ENCODE results near the gene SPEG.
"Not testable (repeated sequence)": the region's sequence is repeated elsewhere in the genome, so short reads cannot be mapped to it uniquely, and the experiment has no call there.

The SPEG gene

DNA sequence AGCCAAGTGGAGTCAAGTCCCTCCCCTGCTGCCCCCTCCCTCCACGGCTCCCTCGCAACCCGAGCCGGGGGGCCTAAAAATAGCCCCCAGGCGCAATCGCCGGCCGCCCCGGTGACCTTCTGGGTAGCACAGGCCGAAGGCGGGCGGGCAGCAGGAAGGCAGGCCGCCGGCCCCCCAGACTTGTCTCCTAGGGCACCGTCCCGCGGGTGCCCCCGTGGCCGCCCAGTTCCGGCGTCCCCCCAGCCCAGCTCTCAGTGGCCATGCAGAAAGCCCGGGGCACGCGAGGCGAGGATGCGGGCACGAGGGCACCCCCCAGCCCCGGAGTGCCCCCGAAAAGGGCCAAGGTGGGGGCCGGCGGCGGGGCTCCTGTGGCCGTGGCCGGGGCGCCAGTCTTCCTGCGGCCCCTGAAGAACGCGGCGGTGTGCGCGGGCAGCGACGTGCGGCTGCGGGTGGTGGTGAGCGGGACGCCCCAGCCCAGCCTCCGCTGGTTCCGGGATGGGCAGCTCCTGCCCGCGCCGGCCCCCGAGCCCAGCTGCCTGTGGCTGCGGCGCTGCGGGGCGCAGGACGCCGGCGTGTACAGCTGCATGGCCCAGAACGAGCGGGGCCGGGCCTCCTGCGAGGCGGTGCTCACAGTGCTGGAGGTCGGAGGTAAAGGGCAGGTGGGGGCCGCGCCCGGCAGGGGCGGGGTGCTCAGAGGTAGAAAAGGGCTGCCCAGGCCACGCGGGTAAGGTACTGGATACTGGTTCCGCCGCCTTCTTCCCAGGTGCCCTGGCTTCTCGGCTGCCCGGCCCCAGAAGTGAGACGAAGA is at the start of gene SPEG:
TSS of gene SPEG (plus strand) at position 126 of the 808 bp plus-strand sequence. CDS start at position 261, 135 bp downstream.
- no peak for DNase-seq

DNA sequence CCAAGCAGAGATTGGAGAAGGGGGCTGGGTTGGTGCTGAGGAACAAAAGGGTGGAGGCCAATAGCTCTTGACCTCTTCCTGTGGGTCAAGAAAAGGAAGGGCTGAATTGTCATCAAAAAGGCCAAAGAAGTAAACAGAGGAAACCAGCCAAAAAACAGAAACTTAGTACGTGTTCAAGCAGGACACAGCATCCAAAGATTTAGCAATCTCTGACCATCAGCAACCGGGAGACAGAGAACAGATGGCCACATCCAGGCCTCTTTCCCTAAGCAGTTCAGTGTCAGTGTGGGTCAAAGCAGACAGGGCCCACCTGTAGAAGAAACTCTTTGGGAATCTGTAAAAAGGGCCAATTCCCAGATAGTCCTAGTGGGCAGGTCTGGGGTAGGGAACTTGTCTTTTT is 49.8 kb upstream of the SPEG start:
- no peak for DNase-seq

DNA sequence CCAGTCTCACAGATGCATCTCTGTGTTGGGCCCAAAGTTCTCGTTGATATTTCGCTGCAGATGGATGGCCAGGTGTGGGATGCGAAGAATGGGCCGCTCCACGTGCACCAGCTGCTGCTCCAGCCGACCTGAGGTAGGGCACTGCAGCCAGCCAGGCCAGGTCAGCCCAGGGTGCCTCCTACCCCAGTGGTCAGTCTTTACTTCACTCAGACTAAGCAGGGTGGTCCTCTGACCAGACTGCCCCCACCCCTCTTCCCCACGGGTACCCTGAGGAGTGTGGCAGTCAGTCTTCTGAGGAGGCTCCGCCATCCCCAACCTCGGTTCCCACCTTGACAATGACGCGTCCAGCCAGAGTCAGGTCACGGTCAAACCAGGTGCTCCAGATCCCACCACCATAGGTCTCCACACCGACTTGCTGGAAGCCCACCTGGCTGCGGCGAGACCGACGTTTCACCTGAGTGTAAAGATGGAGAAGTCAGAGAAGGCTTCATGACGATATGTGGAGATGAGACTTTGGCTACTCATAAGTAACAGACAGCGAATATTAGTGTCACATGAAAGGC is 48.6 kb upstream of the SPEG start:
- no peak for DNase-seq

GRCh38 chr2:219386532-219387280 is 47.9 kb upstream of the SPEG start:
- no peak for DNase-seq

GRCh38 chr2:219387306-219388120 is 47.1 kb upstream of the SPEG start, which contains the start of gene DNPEP:
DNPEP (minus strand) TSS chr2:219387912; CDS start chr2:219387794, 118 bp downstream.
- peak; percentile 85 to 87 for DNase-seq

DNA sequence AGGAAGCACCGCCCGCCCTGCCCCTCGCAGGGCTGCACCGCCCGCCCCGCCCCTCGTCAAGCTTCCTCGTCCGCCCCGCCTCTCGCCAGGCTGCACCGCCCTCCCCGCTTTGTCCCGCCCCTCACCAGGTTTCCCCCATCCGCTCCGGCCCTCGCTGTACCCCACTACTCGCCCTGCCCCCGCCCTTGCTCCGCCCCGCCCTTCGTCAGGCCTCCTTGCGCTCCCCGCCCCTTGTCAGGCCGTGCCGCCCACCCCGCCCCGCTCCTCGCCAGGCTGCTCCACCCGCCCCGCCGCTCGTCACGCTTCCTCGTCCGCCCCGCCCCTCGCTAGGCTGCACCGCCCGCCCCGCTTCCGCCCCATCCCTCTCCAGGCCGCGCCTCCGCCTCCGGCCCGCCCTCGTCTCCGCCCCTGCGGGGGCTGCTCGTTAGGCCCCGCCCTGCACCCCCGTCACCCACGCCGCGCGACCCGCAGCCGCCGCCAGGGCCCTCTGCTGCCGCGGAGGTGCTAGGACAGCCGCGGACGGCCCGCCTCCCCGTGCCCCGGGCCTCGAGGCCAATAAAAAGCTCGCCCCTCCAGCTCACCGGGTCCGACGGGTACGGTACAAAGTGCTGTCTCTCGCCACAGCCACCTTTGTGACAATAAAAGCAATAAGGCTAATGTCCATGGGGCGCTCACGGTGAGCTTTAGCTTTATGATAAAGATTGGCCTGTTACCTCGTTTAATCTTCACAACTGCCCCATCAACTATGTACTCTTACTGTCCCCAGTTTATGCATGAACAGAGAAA is 46.3 kb upstream of the SPEG start:
- DNase-seq: peak; percentile 85 to 91

GRCh38 chr2:219388907-219389156 is 45.8 kb upstream of the SPEG start:
- no peak for DNase-seq

GRCh38 chr2:219392754-219393153 is 41.9 kb upstream of the SPEG start:
- DNase-seq: no peak

DNA sequence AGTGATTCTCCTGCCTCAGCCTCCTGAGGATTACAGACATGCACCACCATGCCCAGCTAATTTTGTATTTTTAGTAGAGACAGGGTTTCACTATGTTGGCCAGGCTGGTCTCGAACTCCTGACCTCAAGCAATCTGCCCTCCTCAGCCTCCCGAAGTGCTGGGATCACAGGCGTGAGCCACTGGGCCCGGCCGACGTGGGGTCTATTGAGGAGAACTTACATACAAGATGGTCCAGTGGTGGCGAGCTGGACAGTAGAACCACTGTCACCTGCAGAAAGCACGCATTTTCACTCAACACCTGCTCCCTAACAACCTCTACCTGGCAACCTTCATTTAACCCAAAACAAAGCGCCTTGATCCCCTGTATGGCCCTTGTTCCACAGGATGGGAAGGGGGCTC is 39.6 kb upstream of the SPEG start:
- DNase-seq: not testable (repeated sequence)

GRCh38 chr2:219395609-219396008 is 39.0 kb upstream of the SPEG start:
- DNase-seq: no peak

DNA sequence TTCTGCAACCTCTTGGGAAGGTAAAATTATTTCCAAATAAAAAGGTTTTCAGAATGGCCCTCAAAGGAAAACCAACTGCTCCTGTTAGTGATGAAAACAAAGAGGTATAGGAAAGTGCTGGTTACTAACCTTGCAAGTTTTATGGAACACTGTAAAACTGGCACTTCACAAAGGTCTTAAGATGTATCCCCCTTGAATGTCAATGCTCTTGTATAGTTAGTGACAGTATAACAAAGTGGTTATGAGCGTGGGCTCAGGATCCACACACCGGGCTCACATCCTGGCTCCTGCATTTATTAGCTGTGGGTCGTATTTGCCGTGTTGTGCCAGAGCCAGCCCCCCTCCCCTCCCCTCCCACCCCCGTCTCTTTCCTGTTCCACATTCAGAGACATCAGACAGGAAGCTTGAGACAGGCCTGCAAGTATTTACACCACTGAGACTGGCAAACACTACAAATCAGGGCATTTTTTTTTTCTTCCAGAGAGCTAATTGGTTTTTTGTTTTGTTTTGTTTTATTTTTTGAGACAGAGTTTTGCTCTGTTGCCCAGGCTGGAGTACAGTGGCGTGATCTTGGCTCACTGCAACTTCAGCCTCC is 37.7 kb upstream of the SPEG start:
- DNase-seq: no peak

- DNase-seq: peak; percentile 38 to 69
Observed at GRCh38 chr2:219398721-219399363, 35.8 kb upstream of the SPEG start.

DNA sequence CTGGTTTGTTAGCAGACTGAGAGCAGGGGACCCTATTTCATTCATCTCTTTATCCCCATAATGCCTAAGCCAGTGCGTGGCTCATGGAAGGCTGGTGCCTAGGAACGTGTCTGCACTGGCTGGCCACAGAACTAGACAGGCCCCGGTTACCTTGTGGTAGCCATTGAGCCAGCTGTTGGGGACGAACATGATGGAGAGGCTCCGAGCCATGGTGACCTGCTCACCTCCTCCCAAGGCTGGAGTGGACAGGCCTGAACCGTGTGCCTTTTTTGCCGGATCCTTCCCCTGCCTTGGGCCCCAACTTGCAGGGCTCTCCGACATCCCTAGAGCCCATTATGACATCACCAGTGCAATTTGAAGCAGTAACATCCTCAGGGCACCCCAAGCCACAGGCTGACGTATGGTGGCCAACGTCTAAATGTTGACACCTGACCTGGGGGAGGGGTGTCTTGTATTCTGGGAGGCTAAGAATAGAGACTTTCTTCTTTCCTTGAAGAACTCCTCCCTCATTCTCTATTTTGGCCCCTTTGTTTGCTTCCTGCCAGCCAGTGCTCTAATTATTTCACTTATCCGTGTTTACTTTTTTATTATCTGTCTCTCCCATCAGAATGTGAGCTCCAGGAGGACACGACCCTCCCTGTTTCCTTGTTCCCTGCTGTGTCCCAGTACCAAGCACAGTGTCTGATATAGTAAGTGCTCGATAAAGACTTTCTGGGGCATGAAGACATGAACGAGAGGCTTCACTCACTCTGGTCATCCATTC is 34.7 kb upstream of the SPEG start:
- DNase-seq: peak in 1 of 2 experiments; percentile 32

GRCh38 chr2:219400562-219400961 is 34.1 kb upstream of the SPEG start:
- DNase-seq: no peak

GRCh38 chr2:219401606-219402005 is 33.0 kb upstream of the SPEG start:
- DNase-seq: no peak

DNA sequence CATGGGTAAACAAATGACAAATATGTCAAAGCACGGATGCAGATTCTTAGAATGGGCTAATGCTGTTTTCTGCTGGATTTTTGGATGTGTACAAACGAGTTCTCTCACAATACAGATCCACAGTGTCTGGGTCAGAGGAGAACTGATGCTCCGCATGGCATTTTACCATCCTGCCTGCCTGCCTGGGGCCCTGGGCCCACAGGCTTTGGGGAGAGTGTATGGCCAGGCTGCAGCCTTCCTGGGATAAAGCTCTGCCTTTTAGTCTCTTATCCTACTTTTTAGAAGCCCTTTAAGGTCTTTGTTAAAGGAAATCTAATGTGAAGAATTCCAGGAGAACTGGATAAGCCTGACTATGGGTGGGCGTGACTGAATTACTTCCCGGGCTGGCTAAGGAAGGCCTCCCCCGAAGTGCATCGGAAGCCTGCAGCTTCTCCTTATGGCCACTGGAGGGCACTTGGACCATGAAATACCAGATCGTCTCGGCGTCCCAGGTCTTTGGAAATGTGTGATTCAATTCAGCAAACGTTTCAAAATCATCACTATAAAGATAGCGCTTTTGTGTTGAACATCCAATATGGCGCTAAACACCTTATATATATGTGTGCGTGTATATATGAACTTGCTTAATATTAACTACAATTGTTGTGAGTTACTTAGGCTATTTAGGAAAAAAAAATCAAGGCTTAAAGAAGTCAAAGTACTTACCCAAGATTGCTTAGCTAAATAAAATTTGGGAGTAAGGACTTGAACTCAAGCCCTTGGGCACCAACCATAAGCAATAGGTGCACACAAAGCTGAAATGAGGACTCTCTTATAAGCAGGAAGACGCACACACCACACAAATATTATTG is 31.8 kb upstream of the SPEG start:
- DNase-seq: peak; percentile 66 to 70

- DNase-seq: no peak
Observed at GRCh38 chr2:219403861-219404260, 30.8 kb upstream of the SPEG start.

- no peak for DNase-seq
Observed at GRCh38 chr2:219404291-219404910, 30.2 kb upstream of the SPEG start.

DNA sequence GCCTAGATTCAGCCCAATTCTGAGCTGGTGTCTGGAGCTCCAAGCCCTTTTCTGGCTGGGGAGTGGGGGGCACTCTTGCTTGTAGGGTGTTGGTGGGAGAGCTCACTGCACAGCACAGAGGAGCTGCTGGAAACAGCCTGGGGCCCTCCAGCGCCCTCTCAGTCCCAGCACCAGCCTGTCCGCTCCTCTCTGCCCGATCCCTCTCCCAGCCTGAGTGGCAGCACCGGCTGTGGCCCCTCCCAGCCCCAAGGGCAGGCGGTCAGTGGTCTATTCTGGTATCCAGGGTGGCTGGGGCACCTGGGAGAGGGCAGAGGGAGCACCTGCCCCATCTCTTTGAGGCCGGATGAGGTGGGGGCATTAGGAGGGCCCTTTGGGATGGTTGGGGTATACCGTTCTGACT is 29.7 kb upstream of the SPEG start:
- no peak for DNase-seq

All from NCI-H1930 (cell line).